Fibroblast of upper back skin (primary cell): ENCODE results near the gene JMJD6.
"Not testable (repeated sequence)": the region's sequence is repeated elsewhere in the genome, so short reads cannot be mapped to it uniquely, and the experiment has no call there.

Experiments
- DNase-seq: peaks from one replicate; pipeline ENCODE4 v3.0.0-alpha.2; 2013

Gene JMJD6

DNA sequence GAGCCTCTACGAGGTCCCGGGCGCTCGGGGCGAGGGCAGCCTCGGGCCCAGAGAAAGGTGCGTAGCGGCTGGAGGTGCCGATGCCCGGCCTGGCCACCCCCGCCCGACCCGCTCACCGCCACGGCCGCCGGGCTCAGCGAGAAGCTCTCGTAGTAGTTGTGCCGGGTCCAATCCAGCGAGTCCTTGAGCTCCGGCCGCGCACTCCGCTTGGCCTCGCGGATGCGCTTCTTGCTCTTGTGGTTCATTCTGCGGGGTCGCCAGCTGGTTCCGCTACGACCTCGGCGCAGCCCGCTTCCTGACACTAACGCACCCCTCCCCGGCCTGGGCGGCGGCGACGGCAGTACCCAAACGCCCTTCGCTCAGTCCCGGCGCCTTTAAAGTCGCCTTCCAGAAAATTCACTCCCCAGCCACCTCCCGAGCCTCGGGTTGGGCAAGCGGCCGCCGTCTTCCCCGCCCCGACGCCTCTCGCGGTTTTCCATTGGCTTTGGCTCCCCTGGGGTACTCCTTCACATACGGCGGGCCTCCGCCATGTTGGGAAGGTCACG lies at the start of gene JMJD6:
TSS of gene JMJD6 (minus strand) at position 376 of the 545 bp plus-strand sequence. CDS start at position 245, 131 bp downstream.
- peak; percentile 96 for DNase-seq

DNA sequence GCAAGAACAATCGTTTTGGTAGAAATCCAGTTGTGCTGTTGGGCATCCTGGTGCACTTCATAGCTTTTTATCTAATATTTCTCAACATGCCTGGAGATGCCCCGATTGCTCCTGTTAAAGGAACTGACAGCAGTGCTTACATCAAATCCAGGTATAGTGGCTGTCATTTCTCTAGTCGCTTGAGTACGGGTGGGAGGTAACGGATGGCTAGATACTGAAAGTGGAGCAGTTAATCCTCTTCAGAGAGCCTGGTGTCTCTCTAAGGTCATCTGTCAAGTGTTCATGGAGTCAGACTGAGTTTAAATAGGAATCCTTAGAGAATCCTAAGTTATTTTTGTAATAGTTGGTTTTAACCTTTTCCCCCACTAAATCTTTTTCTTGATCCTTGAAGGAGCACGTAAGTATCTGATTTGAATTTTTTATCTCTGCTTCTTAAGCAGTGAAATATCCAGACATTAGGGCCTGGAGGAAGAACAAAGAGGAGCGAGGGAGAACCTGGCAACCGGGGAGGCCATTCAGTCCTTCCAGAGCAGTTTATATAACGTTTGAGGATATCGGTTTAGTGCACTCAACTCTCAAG lies 48.7 kb upstream of the JMJD6 start:
- DNase-seq: no peak

DNA sequence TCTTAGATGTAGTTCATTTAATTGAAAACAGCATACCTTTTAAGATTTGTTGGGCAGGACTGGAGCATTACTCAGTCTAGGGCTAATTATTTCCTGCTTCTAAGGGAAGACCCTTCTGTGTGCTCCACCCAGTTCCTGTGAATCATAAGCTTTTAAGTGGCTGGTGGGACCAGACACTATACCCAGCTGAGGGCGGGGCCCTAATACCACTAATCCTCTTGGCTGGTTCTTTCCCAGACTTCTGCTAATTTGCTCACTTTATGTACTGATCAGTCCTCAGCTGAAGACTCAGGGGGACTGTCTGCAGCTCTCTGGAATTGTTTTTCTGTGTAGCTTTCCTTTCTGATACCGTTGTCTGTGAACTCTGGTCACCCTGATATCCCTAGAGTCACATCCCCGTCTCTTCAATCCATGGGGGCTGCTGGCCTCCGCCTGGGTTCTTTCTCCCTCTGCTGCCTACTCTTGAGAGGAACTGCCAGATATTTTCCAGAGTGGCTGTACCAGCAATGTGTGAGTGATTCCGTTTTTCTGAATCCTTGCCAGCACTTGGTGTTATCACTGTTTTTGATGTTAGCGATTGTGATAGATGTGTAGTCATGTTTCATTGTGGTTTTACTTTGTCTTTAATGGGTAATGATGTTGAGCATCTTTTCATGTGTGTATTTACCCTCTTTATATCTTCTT lies 46.6 kb upstream of the JMJD6 start:
- DNase-seq: peak; percentile 92

DNA sequence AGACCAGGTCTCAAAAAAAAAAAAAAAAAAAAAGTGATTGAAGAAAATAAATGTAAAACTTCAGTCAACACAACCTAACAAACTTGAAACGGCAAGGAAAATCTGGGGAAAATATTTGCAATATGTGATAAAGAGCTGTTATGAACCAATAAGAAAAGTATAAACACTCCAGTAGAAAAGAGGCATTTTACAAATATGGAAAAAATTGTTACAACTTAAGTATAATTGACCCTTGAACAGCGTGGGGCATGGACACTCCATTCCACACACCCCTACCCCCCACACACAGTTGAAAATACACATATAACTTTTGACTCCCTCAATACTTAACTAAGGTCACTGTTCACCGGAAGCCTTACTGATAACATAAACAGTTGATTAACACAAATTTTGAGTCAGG lies 32.2 kb upstream of the JMJD6 start:
- no peak for DNase-seq

DNA sequence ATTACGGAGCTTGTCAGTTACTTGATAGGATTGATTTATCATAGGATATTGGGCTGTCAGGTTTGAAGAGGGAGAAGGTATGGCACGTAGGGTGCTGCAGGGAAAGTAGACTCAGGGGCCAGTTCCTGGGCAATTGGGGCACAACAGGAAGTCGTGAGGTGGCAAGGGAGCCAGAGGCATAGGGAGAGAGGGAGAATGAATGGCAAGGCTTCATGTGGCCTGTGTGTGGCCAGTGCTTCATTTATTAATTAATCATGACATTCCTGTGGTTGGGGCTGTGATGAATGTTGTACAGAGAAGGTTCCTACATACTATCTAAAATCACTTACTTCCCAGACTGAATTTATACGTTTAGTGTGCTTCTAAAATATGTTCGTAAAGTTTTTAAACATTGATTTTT lies 30.9 kb upstream of the JMJD6 start:
- no peak for DNase-seq

DNA sequence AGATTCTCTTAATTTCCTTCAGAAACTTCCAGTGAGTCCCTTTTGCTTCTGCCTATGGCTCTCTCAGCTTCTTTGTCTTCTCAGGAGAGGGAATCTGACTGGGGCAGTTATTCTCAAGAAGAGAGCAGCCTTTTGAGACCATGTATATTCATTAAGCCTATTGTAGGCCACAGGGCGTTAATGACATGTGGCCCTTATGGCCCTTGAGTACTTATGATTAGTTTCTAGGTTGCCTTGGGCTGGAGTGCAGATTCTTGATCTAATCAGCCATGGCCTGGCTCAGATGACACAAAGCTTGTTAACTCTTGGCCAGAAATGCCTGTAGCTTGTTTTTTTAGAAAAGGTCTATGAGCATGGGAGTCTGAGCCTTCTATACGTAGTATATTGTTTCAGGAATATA lies 28.9 kb upstream of the JMJD6 start:
- no peak for DNase-seq

DNA sequence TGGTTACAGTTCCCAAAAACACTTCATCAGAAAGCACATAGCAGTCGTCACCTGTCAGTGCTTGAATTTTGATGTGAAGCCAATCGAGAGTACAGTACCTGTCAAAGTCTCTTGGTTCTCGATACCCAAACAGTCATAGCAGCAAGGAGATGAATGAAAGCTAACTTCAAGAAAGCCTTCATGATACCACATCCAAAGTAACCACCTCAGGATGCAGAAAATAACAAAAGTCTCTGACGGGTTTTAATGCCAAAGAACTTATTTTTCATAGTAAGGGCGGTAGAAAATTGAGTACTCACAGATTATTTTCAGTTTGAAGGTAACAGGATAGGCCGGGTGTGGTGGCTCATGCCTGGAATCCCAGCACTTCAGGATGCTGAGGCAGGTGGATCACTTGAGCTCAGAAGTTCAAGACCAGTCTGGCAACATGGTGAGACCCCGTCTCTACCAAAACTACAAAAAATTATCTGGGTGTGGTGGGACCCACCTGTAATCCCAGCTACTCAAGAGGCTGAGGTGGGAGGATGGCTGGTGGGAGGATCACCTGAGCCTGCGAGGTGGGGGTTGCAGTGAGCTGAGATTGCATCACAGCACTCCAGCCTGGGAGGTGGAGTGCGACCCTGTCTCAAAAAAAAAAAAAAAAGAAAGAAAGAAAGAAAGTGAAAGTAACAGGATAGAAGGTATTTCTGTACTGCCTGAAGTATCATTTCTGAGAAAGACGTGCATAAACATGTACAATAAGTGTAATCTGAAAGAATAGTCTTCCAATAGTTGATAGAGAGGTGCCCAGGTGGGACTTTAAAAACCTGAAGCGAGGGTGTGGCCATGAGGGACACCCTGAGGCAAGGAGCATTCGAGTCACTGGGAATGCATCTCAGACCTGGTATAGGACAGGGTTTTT lies 26.9 kb upstream of the JMJD6 start:
- no peak for DNase-seq

DNA sequence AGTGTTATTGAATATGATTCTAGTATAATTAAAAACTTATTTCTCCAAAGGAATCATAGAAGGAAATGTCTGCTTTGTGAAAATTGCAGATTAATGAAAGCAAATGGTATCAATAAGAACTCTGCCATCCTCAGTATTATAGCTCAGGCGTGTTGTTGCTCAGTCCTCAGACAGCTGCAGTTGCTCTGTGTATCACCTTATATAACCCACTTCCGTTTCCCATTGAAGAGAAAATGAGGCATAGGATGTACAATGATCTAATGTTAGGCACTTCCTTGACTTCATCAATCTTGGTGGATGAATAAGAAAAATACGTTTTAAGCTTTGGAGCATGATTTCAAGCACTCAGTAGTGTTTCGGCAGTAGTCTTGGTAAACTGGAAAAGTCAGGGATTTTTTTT lies 25.6 kb upstream of the JMJD6 start:
- DNase-seq: peak; percentile 9

DNA sequence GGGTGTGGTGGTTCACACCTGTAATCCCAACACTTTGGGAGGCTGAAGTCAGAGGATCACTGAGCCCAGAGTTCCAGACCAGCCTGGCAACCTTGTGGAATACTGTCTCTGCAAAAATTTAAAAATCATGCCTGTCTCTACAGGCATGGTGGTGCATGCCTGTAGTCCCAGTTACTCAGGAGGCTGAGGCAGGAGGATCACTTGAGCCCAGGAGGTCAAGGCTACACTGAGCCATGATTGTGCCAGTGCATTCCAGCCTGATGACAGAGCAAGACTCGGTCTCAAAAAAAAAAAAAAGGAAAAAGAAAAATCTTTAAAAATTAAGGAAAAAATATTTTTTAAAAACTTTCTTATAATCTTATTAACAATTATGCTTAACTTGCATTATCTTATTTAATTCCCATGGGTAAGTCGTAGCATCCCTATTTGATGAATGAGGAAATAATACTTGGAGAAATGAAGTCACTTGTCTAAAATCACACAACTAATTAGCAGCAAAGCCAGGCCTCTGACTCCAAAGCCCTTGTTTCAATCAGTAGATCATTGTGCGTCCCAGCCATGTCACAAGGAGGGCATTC lies 25.1 kb upstream of the JMJD6 start:
- DNase-seq: no peak

DNA sequence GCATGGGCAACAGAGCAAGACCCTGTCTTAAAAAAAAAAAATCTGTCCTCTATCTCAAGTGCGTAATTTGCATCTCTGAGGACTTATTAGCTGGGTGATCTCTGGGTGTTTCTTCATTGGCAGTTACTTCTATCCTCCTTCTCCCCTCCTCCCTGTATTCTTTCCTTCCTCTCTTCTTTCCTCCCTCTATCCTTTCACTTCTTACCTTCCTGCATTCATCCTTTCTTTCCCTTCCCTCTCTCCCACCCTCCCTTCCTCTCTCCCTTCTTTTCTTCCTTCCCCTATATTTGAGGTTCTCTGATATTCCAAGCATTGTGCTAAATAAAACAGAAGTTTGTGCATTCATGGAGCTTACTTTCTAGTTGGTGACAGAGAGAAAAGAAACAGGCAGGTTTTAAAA lies 22.3 kb upstream of the JMJD6 start:
- no peak for DNase-seq

DNA sequence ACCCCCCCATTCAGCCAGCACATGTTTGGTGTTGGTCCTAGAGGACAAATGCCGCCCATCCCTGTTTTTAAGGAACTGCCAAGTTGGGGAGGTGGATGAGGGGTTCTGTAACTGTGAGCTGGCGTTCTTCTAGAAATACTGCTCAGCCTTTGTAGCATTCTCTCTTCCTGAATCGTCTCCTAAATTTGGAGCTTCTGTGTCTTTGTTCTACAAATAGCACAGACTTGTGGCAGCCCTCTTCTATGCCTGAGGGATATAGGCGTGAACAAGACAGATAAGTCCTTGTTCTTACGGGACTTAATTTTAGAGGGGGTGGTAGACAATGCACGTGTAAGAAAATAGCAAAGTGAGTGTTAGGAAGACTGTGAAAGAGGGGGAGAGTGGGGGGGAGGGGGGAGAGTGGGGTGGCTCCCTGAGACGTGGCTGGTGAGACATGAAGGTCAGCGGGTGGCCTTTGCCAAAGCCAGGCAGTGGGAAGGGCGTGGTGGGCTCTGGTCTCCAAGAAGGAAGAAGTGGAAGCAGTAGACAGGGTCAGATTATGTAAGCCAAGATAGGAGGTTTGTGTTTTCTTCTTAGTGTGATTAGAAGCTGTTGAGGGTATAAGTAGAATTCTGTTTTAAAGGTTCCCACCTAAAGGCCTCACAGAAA lies 21.4 kb upstream of the JMJD6 start:
- no peak for DNase-seq

DNA sequence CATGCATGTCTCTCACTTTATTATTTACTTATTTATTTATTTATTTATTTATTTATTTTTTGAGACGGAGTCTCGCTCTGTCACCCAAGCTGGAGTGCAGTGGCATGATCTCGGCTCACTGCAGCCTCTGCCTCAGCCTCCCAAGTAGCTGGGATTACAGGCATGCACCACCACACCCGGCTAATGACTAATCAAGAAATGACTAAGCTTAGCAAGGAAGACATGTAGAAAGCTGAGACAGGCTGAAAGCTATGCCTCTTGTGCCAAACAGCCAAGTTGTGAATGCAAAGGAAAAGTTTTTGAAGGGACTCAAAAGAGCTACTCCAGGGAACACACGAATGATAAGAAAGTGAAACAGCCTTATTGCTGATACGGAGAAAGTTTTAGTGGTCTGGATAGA lies 19.4 kb upstream of the JMJD6 start:
- not testable (repeated sequence) for DNase-seq

DNA sequence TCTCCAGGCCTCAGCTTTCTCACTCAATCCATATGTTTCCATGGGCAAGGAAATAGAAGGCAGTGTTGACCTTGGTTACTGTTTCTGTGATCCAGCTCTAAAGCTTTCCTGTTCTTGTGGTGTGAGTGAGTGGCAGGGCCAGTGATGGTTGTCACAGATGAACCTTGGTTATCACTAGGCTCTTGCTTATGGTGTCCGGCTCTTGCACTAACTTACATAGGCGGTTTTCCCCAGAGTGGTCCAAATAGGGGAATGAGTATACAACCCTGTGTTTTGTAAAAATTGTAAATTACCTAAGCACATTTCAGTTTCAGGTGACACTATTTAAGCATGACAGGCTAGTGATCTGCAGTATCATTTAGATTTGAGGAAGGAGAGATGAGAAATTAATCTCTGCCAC lies 18.3 kb upstream of the JMJD6 start:
- no peak for DNase-seq

DNA sequence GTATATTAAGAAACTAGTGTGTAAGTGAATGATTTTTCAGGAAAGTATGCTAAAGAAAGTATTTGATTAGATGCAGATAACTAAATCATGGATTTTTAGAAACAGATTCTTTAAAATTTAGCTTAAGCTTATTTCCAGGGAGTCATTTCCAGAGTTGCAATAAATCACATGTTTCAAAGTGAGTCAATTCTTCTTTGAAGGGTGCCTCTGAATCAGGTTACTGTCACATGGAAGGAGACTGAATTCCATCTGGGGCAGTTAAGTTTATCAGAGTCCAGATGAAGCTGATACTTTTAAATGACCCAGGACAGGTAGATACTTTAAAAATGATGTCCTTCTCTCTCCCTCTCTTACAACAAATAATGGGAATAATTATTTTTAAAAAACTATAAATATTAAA lies 16.6 kb upstream of the JMJD6 start:
- DNase-seq: peak; percentile 45

DNA sequence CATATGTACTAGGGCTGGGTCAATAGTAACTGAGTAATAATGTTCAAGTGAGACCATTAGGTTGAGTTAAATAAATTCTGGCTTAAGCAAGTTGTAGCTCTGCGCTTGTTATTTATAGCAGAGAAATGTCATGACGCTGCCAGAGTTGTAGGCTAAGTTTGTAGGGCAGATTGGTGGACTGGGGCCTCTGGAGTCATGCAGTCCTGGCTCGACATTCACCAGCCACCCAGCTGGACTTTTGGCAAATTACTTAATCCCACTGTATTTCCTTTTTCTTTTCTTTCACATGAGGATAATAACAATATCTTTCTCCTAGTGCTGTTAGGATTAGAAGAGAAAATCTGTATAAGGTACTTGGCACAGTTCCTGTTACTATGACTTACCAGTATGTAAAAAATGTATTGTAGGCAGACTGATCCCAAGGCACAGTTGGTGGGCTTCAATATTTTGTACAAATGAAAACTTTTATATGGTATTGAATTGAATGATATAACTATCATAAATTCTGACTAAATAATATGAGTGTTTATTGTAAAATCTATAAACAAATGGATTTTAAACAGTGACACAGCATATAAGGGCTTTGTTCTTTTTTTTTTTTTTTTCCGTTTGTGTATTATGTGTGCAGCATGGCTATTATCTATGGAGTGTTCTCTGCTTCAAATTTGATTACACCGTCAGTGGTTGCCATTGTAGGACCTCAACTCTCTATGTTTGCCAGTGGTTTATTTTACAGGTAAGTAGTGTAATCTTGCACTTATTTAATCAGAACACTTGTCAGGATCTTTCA lies 14.1 kb upstream of the JMJD6 start:
- DNase-seq: peak; percentile 37

DNA sequence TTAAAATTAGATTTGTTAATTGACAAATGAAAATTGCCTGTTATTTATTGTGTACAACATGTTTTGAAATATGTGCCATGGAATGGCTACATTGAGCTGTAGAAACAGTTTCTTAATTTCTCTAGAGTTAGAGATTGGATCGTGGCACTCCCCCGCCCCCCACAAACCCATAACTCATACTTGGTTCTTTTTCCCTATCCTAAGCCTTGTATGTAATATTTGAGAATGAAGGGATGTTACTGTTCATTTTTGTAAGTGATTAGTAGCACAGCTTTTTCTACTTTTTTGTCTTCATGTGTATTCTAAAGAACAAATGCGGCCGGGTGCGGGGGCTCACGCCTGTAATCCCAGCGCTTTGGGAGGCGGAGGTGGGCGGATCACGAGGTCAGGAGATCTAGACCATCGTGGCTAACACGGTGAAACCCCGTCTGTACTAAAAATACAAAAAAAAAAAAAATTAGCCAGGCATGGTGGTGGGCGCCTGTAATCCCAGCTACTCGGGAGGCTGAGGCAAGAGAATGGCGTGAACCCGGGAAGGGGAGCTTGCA lies 13.2 kb upstream of the JMJD6 start:
- DNase-seq: not testable (repeated sequence)

DNA sequence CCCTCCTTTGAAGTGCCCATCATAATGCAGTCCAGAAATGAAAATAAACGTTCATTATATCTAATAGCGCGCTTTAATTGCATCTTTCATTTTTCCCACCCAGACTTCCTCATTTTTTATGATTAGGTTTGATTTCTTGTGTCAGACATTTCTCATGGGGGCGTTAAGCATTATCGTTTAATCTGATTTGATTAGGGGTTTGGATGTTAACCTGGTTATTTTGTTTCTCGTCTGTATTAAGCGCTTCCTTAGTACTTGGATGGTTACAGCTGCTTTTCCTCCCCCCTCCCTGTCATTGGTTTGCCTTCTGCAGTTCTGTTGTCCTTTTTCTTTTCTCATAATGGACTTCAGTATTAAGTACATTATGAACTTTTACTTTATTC lies 12.1 kb upstream of the JMJD6 start:
- DNase-seq: no peak

DNA sequence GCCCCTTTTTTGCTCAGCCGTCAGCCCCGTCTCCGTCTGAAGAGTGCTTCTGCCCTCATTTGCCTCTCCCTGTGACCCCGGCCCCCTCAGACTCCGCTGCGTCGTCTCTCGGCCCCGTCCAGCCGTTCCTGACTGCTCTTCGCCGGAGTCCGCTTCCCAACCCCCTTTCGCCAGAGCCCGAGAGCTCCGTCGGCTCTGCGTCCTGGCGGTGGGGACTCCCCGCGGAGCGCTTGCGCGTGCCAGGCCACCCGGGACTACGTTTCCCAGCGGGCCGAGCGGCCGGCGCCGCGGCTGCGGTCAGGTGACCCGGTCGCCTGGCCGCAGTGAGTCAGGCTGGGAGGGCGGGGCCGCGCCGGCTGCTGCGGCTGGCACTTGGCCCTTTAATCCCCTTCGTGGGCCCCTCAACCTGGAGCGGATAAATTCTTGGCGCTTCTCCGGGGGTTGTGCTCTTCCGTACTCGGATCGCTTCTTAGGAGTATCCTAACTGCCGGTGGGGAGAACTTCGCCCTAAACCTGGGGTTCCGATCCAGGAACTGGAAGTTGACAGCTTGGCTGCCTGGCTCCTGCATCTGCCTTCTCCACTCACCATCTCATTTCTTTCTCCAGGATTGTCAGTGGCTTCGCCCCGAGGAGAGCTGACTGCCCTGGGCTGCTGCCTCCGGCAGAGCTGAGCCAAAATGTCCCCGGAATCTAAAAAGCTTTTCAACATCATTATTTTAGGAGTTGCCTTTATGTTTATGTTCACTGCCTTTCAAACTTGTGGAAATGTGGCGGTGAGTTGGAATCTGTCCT lies 11.5 kb upstream of the JMJD6 start, which contains the start of gene MFSD11:
TSS of gene MFSD11 (plus strand) at position 444 of the 792 bp plus-strand sequence. CDS start at position 678, 234 bp downstream.
- DNase-seq: peak; percentile 94

DNA sequence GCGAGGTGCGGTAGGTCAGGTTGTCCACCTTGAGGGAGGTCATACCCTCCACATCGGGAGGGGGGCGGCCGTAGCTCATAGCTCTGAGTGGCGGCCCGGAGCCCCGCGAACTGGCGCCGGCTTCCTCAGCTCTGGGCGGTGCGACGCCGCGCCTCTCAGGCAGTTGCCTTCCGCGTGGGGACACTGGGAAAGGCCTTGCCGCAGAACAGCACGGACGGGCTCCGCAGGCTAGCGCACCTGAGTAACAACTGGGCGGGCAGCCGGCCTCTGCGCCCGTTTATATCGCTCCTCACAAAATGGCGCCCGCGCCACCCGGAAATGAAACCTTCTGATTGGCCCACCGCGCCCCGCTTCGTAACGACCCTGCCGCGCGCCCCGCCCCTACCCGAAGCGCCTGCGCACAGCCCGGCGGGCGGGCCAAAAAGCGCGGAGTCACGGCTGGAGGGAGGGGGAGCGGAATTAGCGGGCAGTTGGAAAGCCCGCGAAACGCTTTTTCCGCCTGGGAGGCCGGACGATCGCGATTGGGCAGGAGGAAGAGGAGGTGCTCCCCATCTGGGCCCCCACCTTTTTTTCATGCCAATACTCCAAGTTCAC lies 10.8 kb upstream of the JMJD6 start, which contains the start of gene SRSF2:
TSS of gene SRSF2 (minus strand) at position 250 of the 594 bp plus-strand sequence. CDS start at position 79, 171 bp downstream.
- peak; percentile 99 for DNase-seq
